ENCODE results near the gene PARS2. TPM values are rescaled to one million over a fixed set of nuclear protein-coding genes. Genes with fewer than 3 reads are reported as not detected.

PARS2 gene
- total and polyA plus RNA-seq, 4 donors: 2.1 to 4.1 (median 3.3) TPM

- no peak for DNase-seq (ENCODE audit: low spot score)
- Histone ChIP-seq H3K9ac (ENCODE audit: low read depth in 1 of 2, low read length in 2 of 2) (no peak overlapping the region), H3K4me3 (ENCODE audit: low read depth in 1 of 3, low read length in 3 of 3) (no peak overlapping the region), H3K4me1 (ENCODE audit: control insufficient read depth in 4 of 4, insufficient read depth in 4 of 4, low read length in 3 of 4) (peaks cover 0 to 15% (median 9%) of the 10 kb centered on the region in 4 donors), H3K27me3 (ENCODE audit: control insufficient read depth in 4 of 4, insufficient read depth in 4 of 4, low read length in 3 of 4) (no peaks in the 10 kb centered on the region), H3K27ac (ENCODE audit: low read depth in 1 of 2, low read length in 2 of 2) (no peak overlapping the region), H3K36me3 (ENCODE audit: control insufficient read depth in 4 of 4, insufficient read depth in 3 of 4, low read depth in 1 of 4, low read length in 3 of 4) (no peaks in the 10 kb centered on the region), H3K9me3 (ENCODE audit: control insufficient read depth in 4 of 4, low read length in 3 of 4) (no peaks in the 10 kb centered on the region)
- TF ChIP-seq JUND (IDR thresholded peaks at IDR 0.05) (no peak), YY1 (IDR thresholded peaks at IDR 0.05) (no peak), CTCF (IDR thresholded peaks at IDR 0.05; ENCODE audit: low read depth, low read length, missing input control) (no peak)
- 55% methylated on average over 4 of the region's 4 CpGs for WGBS
Observed at GRCh38 chr1:54766726-54767125, 2.4 kb upstream of the PARS2 start.

GRCh38 chr1:54764922-54765561 is 719 bp upstream of the PARS2 start:
- Histone ChIP-seq H3K27me3 (ENCODE audit: control insufficient read depth in 4 of 4, insufficient read depth in 4 of 4, low read length in 3 of 4) (no peaks in the 10 kb centered on the region), H3K9ac (ENCODE audit: low read depth in 1 of 2, low read length in 2 of 2) (peak overlapping the region in 1 of 2 donors; percentile 50), H3K4me1 (ENCODE audit: control insufficient read depth in 4 of 4, insufficient read depth in 4 of 4, low read length in 3 of 4) (peaks cover 0 to 15% (median 9%) of the 10 kb centered on the region in 4 donors), H3K27ac (ENCODE audit: low read depth in 1 of 2, low read length in 2 of 2) (peak overlapping the region; percentile 49 to 52), H3K36me3 (ENCODE audit: control insufficient read depth in 4 of 4, insufficient read depth in 3 of 4, low read depth in 1 of 4, low read length in 3 of 4) (no peaks in the 10 kb centered on the region), H3K4me3 (ENCODE audit: low read depth in 1 of 3, low read length in 3 of 3) (peak overlapping the region in 2 of 3 donors; percentile 56 to 66), H3K9me3 (ENCODE audit: control insufficient read depth in 4 of 4, low read length in 3 of 4) (no peaks in the 10 kb centered on the region)
- TF ChIP-seq JUND (IDR thresholded peaks at IDR 0.05): peak in 1 of 2 donors; percentile 0
- no peak for TF ChIP-seq RXRA (IDR thresholded peaks at IDR 0.05)
- peak in 1 of 2 donors; percentile 12 for TF ChIP-seq EGR1 (IDR thresholded peaks at IDR 0.05; ENCODE audit: low read depth in 2 of 2)
- peak in 1 of 2 donors; percentile 2 for TF ChIP-seq GABPA (IDR thresholded peaks at IDR 0.05 in 1 of 2, conservative IDR thresholded peaks at IDR 0.05 in 1 of 2)
- WGBS: 61% methylated on average over 13 of the region's 13 CpGs
- DNase-seq (ENCODE audit: low spot score): no peak

DNA sequence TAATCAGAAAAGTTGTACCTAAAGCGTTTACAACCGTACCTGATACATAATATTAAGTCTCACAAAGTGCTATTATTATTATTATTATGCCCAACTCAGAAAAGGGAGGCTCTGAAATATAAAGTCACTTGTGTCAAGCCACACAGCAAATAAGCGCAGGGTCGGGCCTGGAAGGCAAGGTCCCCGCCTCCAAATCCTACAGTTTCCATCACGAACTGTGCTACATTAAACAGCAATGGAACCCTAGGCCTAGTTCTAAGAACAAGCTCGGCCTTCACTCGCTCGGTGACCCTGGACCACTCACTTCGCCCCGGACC is 549 bp downstream of the PARS2 start:
- Histone ChIP-seq H3K27me3 (ENCODE audit: control insufficient read depth in 4 of 4, insufficient read depth in 4 of 4, low read length in 3 of 4) (no peaks in the 10 kb centered on the region), H3K4me1 (ENCODE audit: control insufficient read depth in 4 of 4, insufficient read depth in 4 of 4, low read length in 3 of 4) (peaks cover 0 to 15% (median 9%) of the 10 kb centered on the region in 4 donors), H3K27ac (ENCODE audit: low read depth in 1 of 2, low read length in 2 of 2) (no peak overlapping the region), H3K9me3 (ENCODE audit: control insufficient read depth in 4 of 4, low read length in 3 of 4) (no peaks in the 10 kb centered on the region), H3K4me3 (ENCODE audit: low read depth in 1 of 3, low read length in 3 of 3) (peak overlapping the region; percentile 67 to 83 (median 75)), H3K36me3 (ENCODE audit: control insufficient read depth in 4 of 4, insufficient read depth in 3 of 4, low read depth in 1 of 4, low read length in 3 of 4) (peaks cover 0 to 2% (median 0%) of the 10 kb centered on the region in 4 donors), H3K9ac (ENCODE audit: low read depth in 1 of 2, low read length in 2 of 2) (peak overlapping the region; percentile 9 to 82)
- 4% methylated on average over 11 of the region's 11 CpGs for whole genome bisulfite sequencing
- TF ChIP-seq REST (IDR thresholded peaks at IDR 0.05) (no peak), TAF1 (conservative IDR thresholded peaks at IDR 0.05) (no peak), CTCF (IDR thresholded peaks at IDR 0.05; ENCODE audit: low read depth, low read length, missing input control) (no peak), RAD21 (IDR thresholded peaks at IDR 0.05) (no peak), FOXA2 (IDR thresholded peaks at IDR 0.05) (no peak), JUND (IDR thresholded peaks at IDR 0.05) (no peak), YY1 (IDR thresholded peaks at IDR 0.05) (no peak), NR2F2 (IDR thresholded peaks at IDR 0.05) (no peak), HNF4A (conservative IDR thresholded peaks at IDR 0.05) (no peak), RXRA (IDR thresholded peaks at IDR 0.05) (no peak)
- TF ChIP-seq, protein P1, sequence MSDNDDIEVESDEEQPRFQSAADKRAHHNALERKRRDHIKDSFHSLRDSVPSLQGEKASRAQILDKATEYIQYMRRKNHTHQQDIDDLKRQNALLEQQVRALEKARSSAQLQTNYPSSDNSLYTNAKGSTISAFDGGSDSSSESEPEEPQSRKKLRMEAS (IDR thresholded peaks at IDR 0.05): no peak
- no peak for DNase-seq (ENCODE audit: low spot score)

Data from liver (tissue), 9 donors.